MM.1S (cell line): Measurements from ENCODE around the gene ZNF324.

Source experiments
- CTCF ChIP-seq: fragments of 300-600 bp; sonication (generic); IDR thresholded peaks from 2 replicates; pipeline ENCODE4 v1.5.1; 2016; ENCODE audit warnings: antibody characterized with exemption, low read length, mixed read lengths
- EZH2 ChIP-seq: fragments of 300-600 bp; sonication (generic); optimal IDR thresholded peaks from 2 replicates; pipeline ENCODE3; 2017; ENCODE audit warnings: low read depth, mild to moderate bottlenecking, antibody characterized with exemption, low read length, mixed read lengths
- EZH2phosphoT487 ChIP-seq: fragments of 300-600 bp; sonication (generic); IDR thresholded peaks from 2 replicates; pipeline ENCODE4 v1.6.1; 2018; ENCODE audit warnings: antibody characterized with exemption, low read length

GRCh38 chr19:58453743-58454142 is 13.1 kb upstream of the ZNF324 start:
- TF ChIP-seq CTCF = no peak
- no peak for TF ChIP-seq EZH2
- no peak for TF ChIP-seq EZH2phosphoT487
